PC-9 (cell line): ENCODE results near the gene LDHD.

Experiments
- CTCF ChIP-seq: fragments of 200-600 bp; sonication (generic); conservative IDR thresholded peaks from 2 replicates; pipeline ENCODE4 v1.6.1; 2017; ENCODE audit warnings: mixed run types, antibody characterized with exemption, mild to moderate bottlenecking, moderate library complexity
- EZH2 ChIP-seq: fragments of 200-600 bp; sonication (generic); IDR thresholded peaks from 2 replicates; pipeline ENCODE4 v1.8.0; 2017; ENCODE audit warnings: antibody characterized with exemption, low read depth

DNA sequence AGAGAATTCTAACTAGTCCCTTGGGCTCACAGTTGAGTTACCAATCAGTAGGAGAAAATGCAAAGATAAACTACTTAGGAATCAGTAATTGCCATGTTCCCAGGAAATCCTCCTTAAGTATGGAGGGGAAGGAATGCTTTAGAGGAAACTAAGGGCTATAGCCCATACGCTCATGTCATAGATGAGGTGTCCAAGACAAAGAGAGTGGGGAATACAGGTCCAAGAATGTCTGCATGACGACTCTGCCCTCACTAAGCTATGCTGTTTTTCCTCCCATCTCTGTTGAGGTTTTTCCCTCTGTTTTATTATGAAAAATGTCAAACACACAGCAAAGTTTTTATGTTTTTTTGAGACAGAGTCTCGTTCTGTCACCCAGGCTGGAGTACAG is 16.0 kb downstream of the LDHD start:
- TF ChIP-seq CTCF (no peak), EZH2 (no peak)
